Pulmonary artery endothelial cell (primary cell): ENCODE results near the gene RAD23A. TPM values are rescaled to one million over a fixed set of nuclear protein-coding genes. Genes with fewer than 3 reads are reported as not detected.

Source experiments
- DNase-seq: peaks from one replicate; pipeline ENCODE4 v3.0.0-alpha.2; 2011; ENCODE audit warnings: low read depth, low spot score
- total RNA-seq: library from RNA; depleted of rRNA; stranded (reverse); fragments of >200 nt; gene quantifications from 2 replicates; pipeline ENCODE4 v1.2.3, GENCODE V29; 2014

The RAD23A gene
- total RNA-seq, 1 donor from 2014 or later: 81.2 TPM

DNA sequence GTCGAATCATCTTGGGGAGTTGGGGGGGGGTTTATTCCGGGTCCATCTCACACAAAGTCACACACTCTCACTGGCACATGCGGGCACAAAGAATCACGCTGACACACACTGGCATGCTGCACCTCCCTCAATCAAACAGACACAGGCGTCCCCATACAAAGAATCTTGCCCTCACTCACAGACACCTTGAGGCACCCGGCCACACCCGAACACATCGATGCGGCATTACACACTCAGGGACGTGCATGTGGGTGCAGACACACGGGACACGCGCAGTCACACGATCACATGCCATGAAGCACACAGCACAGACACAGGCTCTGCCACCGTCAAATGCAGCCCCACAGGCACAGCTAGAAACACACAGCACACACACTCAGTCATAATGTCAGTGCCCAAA, 57.4 kb downstream of the RAD23A start:
- no peak for DNase-seq

Other genes starting within 250 kb of the RAD23A start
- gene FBXW9, start 249.2 kb upstream of the RAD23A start, total RNA-seq: 8.4 and 14.8 TPM in 2 replicates
- gene TNPO2, start 221.9 kb upstream of the RAD23A start, total RNA-seq: 23.9 and 31.4 TPM in 2 replicates
- 161 and 169 TPM in 2 replicates for gene TRIR, start 211.2 kb upstream of the RAD23A start, total RNA-seq
- gene GET3, start 208.4 kb upstream of the RAD23A start, total RNA-seq: 113 and 115 TPM in 2 replicates
- gene BEST2, start 194.1 kb upstream of the RAD23A start, total RNA-seq: not detected in 2 replicates
- gene HOOK2, start 170.3 kb upstream of the RAD23A start, total RNA-seq: 11.4 and 11.5 TPM in 2 replicates
- gene JUNB, start 154.4 kb upstream of the RAD23A start, total RNA-seq: 33.4 and 41.1 TPM in 2 replicates
- gene PRDX2, start 144.1 kb upstream of the RAD23A start, total RNA-seq: 186 and 250 TPM in 2 replicates
- gene THSD8, start 143.8 kb upstream of the RAD23A start, total RNA-seq: 0.13 TPM in 1 of 2 replicates, not detected in the other
- gene RNASEH2A, start 139.3 kb upstream of the RAD23A start, total RNA-seq: 34.7 and 50.5 TPM in 2 replicates
- not detected in 2 replicates for gene RTBDN, start 111.3 kb upstream of the RAD23A start, total RNA-seq
- 0.18 and 0.59 TPM in 2 replicates for gene MAST1, start 107.3 kb upstream of the RAD23A start, total RNA-seq
- gene DNASE2, start 64.4 kb upstream of the RAD23A start, total RNA-seq: 18.4 and 24.6 TPM in 2 replicates
- not detected in 2 replicates for gene KLF1, start 58.7 kb upstream of the RAD23A start, total RNA-seq
- 25.3 and 29.8 TPM in 2 replicates for gene GCDH, start 54.7 kb upstream of the RAD23A start, total RNA-seq
- gene SYCE2, start 26.6 kb upstream of the RAD23A start, total RNA-seq: 0.11 and 0.20 TPM in 2 replicates
- 56.4 and 85.4 TPM in 2 replicates for gene FARSA, start 12.2 kb upstream of the RAD23A start, total RNA-seq
- 1,409 and 2,169 TPM in 2 replicates for gene CALR, start 7.3 kb upstream of the RAD23A start, total RNA-seq
- gene GADD45GIP1, start 11.4 kb downstream of the RAD23A start, total RNA-seq: 27.3 and 33.3 TPM in 2 replicates
- gene DAND5, start 23.7 kb downstream of the RAD23A start, total RNA-seq: 0.07 TPM in 1 of 2 replicates, not detected in the other
- 23.3 and 23.8 TPM in 2 replicates for gene NFIX, start 49.6 kb downstream of the RAD23A start, total RNA-seq
- gene LYL1, start 157.0 kb downstream of the RAD23A start, total RNA-seq: 45.2 and 55.5 TPM in 2 replicates
- gene TRMT1, start 170.9 kb downstream of the RAD23A start, total RNA-seq: 39.2 and 47.7 TPM in 2 replicates
- 58.3 and 86.2 TPM in 2 replicates for gene NACC1, start 172.4 kb downstream of the RAD23A start, total RNA-seq
- gene STX10, start 204.5 kb downstream of the RAD23A start, total RNA-seq: 67.4 and 88.2 TPM in 2 replicates
- gene IER2, start 204.5 kb downstream of the RAD23A start, total RNA-seq: 24.4 and 27.4 TPM in 2 replicates